ENCODE measurements around the gene TSTD1. TPM values are rescaled to one million over a fixed set of nuclear protein-coding genes. Genes with fewer than 3 reads are reported as not detected.

The TSTD1 gene
- total RNA-seq, 1 experiment from 2014 or later, result 74.5 TPM

DNA sequence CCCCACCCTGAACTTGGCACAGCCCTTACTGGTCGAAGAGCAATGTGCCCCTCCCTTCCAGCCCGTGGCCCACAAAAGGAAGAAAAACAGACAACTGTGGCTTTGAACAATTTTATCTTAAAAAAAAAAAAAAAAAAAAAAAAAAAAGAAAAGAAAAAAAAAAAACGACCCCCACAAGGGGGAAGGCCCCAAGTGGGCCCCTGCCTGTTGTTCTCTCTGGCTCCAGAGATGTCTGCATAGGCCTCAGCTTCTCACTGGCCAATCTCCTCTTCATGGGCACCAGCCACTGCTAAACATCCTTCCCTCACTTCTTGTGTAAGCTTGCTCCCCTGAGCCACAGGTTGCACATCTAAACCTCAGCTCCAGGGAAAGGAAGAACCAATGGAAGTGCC, 386 bp upstream of the TSTD1 start:
- Mint-ChIP-seq H3K27me3 (ENCODE audit: low read depth) (no peaks in the 10 kb centered on the region), H3K4me3 (peak overlapping the region; percentile 86), H3K36me3 (peaks cover 39% of the 10 kb centered on the region), H3K4me1 (peaks cover 38% of the 10 kb centered on the region), H3K9me3 (no peaks in the 10 kb centered on the region), H3K27ac (peak overlapping the region; percentile 92)
- ATAC-seq, result no peak
- DNase-seq (ENCODE audit: low spot score), result no peak
- POLR2A ChIA-PET, result interaction anchor here (1.0 to 2.2 kb wide), 3 partner anchors 18 to 49 kb away, joined by 3 to 20 read pairs (median 11); partner anchors contain the start of gene F11R
- TF ChIP-seq, protein P1, sequence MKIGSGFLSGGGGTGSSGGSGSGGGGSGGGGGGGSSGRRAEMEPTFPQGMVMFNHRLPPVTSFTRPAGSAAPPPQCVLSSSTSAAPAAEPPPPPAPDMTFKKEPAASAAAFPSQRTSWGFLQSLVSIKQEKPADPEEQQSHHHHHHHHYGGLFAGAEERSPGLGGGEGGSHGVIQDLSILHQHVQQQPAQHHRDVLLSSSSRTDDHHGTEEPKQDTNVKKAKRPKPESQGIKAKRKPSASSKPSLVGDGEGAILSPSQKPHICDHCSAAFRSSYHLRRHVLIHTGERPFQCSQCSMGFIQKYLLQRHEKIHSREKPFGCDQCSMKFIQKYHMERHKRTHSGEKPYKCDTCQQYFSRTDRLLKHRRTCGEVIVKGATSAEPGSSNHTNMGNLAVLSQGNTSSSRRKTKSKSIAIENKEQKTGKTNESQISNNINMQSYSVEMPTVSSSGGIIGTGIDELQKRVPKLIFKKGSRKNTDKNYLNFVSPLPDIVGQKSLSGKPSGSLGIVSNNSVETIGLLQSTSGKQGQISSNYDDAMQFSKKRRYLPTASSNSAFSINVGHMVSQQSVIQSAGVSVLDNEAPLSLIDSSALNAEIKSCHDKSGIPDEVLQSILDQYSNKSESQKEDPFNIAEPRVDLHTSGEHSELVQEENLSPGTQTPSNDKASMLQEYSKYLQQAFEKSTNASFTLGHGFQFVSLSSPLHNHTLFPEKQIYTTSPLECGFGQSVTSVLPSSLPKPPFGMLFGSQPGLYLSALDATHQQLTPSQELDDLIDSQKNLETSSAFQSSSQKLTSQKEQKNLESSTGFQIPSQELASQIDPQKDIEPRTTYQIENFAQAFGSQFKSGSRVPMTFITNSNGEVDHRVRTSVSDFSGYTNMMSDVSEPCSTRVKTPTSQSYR (CRISPR knock-in tag; IDR thresholded peaks at IDR 0.05), result no peak
- TF ChIP-seq ETV6 (CRISPR knock-in tag; IDR thresholded peaks at IDR 0.05), result no peak
- TF ChIP-seq ZNF396 (CRISPR knock-in tag; IDR thresholded peaks at IDR 0.05; ENCODE audit: borderline replicate concordance), result no peak
- TF ChIP-seq TEAD1 (CRISPR knock-in tag; IDR thresholded peaks at IDR 0.05), result no peak
- TF ChIP-seq, protein P2, sequence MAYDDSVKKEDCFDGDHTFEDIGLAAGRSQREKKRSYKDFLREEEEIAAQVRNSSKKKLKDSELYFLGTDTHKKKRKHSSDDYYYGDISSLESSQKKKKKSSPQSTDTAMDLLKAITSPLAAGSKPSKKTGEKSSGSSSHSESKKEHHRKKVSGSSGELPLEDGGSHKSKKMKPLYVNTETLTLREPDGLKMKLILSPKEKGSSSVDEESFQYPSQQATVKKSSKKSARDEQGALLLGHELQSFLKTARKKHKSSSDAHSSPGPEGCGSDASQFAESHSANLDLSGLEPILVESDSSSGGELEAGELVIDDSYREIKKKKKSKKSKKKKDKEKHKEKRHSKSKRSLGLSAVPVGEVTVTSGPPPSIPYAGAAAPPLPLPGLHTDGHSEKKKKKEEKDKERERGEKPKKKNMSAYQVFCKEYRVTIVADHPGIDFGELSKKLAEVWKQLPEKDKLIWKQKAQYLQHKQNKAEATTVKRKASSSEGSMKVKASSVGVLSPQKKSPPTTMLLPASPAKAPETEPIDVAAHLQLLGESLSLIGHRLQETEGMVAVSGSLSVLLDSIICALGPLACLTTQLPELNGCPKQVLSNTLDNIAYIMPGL (CRISPR knock-in tag; IDR thresholded peaks at IDR 0.05), result no peak
- TF ChIP-seq, protein P3, sequence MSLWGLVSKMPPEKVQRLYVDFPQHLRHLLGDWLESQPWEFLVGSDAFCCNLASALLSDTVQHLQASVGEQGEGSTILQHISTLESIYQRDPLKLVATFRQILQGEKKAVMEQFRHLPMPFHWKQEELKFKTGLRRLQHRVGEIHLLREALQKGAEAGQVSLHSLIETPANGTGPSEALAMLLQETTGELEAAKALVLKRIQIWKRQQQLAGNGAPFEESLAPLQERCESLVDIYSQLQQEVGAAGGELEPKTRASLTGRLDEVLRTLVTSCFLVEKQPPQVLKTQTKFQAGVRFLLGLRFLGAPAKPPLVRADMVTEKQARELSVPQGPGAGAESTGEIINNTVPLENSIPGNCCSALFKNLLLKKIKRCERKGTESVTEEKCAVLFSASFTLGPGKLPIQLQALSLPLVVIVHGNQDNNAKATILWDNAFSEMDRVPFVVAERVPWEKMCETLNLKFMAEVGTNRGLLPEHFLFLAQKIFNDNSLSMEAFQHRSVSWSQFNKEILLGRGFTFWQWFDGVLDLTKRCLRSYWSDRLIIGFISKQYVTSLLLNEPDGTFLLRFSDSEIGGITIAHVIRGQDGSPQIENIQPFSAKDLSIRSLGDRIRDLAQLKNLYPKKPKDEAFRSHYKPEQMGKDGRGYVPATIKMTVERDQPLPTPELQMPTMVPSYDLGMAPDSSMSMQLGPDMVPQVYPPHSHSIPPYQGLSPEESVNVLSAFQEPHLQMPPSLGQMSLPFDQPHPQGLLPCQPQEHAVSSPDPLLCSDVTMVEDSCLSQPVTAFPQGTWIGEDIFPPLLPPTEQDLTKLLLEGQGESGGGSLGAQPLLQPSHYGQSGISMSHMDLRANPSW (CRISPR knock-in tag; conservative IDR thresholded peaks at IDR 0.05; ENCODE audit: low read depth), result no peak
- TF ChIP-seq, protein P4, sequence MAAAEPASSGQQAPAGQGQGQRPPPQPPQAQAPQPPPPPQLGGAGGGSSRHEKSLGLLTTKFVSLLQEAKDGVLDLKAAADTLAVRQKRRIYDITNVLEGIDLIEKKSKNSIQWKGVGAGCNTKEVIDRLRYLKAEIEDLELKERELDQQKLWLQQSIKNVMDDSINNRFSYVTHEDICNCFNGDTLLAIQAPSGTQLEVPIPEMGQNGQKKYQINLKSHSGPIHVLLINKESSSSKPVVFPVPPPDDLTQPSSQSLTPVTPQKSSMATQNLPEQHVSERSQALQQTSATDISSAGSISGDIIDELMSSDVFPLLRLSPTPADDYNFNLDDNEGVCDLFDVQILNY (CRISPR knock-in tag; IDR thresholded peaks at IDR 0.05), result no peak
- no peak for TF ChIP-seq NR1H2 (CRISPR knock-in tag; IDR thresholded peaks at IDR 0.05)
- TF ChIP-seq TCF7 (CRISPR knock-in tag; IDR thresholded peaks at IDR 0.05; ENCODE audit: low read depth), result no peak
- TF ChIP-seq, protein P5, sequence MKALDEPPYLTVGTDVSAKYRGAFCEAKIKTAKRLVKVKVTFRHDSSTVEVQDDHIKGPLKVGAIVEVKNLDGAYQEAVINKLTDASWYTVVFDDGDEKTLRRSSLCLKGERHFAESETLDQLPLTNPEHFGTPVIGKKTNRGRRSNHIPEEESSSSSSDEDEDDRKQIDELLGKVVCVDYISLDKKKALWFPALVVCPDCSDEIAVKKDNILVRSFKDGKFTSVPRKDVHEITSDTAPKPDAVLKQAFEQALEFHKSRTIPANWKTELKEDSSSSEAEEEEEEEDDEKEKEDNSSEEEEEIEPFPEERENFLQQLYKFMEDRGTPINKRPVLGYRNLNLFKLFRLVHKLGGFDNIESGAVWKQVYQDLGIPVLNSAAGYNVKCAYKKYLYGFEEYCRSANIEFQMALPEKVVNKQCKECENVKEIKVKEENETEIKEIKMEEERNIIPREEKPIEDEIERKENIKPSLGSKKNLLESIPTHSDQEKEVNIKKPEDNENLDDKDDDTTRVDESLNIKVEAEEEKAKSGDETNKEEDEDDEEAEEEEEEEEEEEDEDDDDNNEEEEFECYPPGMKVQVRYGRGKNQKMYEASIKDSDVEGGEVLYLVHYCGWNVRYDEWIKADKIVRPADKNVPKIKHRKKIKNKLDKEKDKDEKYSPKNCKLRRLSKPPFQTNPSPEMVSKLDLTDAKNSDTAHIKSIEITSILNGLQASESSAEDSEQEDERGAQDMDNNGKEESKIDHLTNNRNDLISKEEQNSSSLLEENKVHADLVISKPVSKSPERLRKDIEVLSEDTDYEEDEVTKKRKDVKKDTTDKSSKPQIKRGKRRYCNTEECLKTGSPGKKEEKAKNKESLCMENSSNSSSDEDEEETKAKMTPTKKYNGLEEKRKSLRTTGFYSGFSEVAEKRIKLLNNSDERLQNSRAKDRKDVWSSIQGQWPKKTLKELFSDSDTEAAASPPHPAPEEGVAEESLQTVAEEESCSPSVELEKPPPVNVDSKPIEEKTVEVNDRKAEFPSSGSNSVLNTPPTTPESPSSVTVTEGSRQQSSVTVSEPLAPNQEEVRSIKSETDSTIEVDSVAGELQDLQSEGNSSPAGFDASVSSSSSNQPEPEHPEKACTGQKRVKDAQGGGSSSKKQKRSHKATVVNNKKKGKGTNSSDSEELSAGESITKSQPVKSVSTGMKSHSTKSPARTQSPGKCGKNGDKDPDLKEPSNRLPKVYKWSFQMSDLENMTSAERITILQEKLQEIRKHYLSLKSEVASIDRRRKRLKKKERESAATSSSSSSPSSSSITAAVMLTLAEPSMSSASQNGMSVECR (CRISPR knock-in tag; IDR thresholded peaks at IDR 0.05; ENCODE audit: borderline replicate concordance), result no peak
- TF ChIP-seq KAT7 (CRISPR knock-in tag; IDR thresholded peaks at IDR 0.05; ENCODE audit: borderline replicate concordance), result no peak
- TF ChIP-seq ZNF232 (CRISPR knock-in tag; IDR thresholded peaks at IDR 0.05), result no peak
- CTCF ChIA-PET, result interaction anchor here (0.6 to 5.9 kb wide), 18 partner anchors 9 to 262 kb away, joined by 3 to 47 read pairs (median 5); partner anchors contain the start of genes F11R, KLHDC9 and NECTIN4

Data from WTC11 (cell line).